Fibroblast of skin of back (primary cell): ENCODE data around the gene SLC7A5.
A peak's percentile ranks its signal among the peaks of the same experiment; 100 is the strongest.
"Not testable (repeated sequence)": the region's sequence is repeated elsewhere in the genome, so short reads cannot be mapped to it uniquely, and the experiment has no call there.

Experiments used
- DNase-seq: peaks from one replicate; pipeline ENCODE4 v3.0.0-alpha.2; 2013

Gene SLC7A5

GRCh38 chr16:87821376-87822107, 47.8 kb downstream of the SLC7A5 start:
- no peak for DNase-seq

- no peak for DNase-seq
These were observed 49.3 kb downstream of the SLC7A5 start for GRCh38 chr16:87819983-87820382.

- no peak for DNase-seq
These were observed 50.0 kb downstream of the SLC7A5 start for GRCh38 chr16:87819282-87819681.

DNA sequence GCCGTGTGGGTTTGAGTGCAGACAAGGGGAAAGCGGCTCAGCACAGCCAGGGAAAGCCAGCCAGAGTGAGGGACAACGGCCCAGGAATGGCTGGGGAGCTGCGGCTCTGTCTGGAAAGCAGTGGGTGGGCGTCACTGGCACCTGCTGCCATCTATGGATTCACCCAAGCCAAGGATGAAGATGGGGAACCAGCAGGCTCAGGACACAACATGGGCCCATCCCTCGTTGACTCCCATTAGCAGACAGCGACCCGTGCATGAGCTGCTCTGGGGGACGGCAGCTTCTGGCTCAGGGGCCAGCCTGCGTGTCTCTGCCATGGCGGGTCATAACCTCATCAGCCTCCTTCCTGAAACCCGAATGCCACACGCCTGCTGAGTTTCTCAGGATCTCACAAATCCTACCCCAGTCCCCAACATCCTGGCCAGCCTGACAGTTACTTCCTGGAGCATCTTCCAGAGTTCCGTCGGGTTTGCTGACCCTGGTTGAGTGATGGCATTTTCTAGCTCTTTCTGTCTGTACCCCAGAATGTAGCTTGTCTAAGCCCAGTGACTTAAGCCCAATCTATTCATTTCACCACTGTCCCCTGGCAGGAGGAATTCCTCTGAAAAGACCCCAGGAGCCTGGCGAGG, 50.7 kb downstream of the SLC7A5 start:
- DNase-seq: no peak

- no peak for DNase-seq
These were observed 51.4 kb downstream of the SLC7A5 start for GRCh38 chr16:87817910-87818309.

DNA sequence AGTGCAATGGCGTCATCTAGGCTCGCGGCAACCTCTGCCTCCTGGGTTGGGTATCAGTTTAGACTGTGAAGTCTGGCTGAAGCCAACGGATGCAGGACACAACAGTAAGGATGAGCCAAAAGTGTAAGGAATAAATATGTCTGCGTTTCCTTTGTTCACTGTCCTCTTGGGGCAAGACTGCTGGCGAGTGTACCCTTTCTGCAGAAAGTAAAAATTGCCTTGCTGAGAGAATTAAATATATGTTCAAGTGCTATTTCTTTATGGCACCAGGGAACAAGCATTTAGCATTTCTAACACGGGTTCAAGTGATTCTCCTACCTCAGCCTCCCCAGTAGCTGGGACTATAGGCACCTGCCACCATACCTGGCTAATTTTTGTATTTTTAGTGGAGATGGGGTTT, 51.9 kb downstream of the SLC7A5 start:
- DNase-seq: not testable (repeated sequence)

GRCh38 chr16:87816507-87817100, 52.7 kb downstream of the SLC7A5 start:
- no peak for DNase-seq

DNA sequence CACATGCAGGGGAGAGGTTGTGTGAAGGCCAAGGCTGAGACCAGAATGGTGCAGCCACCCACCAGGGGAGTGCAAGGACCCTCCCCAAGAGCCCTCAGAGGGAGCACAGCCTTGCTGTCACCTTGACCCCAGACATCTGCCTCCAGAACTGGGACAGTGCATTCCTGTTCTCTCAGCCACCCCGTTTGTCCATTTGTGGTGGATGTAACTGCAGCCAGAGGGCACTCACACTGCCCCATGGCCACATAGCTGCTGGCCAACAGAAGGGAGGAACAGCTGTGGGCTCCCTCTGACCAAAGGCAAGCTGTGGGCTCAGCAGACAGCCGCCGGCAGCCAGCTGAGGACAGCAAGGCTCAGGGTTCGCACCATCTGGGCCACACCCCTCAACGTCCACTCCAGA, 53.7 kb downstream of the SLC7A5 start:
- DNase-seq: no peak

- DNase-seq: no peak
These were observed 57.1 kb downstream of the SLC7A5 start for GRCh38 chr16:87812200-87812656.

GRCh38 chr16:87811454-87811853, 57.9 kb downstream of the SLC7A5 start:
- not testable (repeated sequence) for DNase-seq

GRCh38 chr16:87809150-87809902, 60.0 kb downstream of the SLC7A5 start:
- no peak for DNase-seq

- no peak for DNase-seq
These were observed 61.2 kb downstream of the SLC7A5 start for GRCh38 chr16:87808108-87808507.

DNA sequence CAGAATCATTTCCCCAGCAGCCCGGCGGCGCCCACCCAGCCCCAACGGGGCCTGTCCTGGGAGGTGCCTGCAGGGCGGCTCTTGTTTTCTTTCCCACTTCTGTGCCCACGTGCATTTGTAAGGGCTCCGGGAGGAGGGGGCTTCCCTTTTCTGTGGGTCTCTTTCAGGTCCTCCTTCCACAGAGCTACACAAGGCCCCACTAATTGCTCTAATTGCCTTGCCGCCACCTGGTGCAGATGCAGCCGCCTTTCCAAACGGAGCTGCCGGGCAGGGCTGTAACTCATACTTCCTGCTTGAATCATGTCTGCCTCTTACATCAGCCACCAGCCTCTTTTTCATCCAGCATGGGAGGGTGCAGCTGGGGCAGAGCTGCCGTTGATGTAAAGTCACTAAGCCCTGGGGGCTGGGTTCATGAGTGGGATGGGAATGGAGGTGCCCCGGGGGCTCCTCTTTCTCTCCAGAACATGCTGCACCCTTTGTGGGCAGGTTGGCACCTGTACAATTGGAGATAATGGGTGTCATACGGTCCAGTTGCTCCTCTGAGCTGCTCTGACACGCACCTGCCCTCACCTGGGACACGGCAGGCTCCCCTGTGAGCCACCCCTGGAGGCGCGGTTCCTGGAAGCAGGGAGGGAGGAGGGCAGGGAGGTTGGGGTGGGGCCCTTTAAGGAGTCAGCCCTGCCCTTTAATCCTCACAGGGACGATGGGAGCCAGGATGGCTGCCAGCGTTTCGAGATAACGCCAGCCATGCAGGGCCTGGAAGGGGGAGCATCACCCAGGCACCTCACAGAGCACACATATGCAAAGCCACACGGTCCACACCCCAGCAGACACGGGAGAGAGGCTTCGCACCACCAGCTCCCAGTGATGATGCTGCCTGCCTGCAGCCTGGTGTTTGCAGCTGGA, 62.4 kb downstream of the SLC7A5 start:
- peak; percentile 95 for DNase-seq

- peak; percentile 58 for DNase-seq
These were observed 63.1 kb downstream of the SLC7A5 start for GRCh38 chr16:87806261-87806640.

- no peak for DNase-seq
These were observed 65.9 kb downstream of the SLC7A5 start for GRCh38 chr16:87803385-87803784.

DNA sequence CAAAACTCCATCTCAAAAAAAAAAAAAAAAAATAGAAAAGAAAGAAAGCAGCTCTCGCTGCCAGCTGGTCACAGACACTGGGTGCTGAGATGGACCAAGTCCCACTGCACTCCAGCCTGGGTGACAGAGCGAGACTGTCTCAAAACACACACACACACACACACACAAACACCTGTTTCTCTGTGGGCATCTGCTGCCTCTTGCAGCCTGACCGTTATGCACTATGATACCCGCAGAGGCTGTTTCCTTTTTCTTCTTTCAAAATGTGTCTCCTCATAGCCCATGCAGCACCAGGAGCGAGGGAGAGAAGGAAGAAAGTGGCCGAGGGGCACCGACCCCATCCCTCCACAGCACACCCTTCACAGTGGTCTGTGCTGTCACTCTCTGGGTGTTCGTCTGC, 66.6 kb downstream of the SLC7A5 start:
- no peak for DNase-seq

GRCh38 chr16:87801679-87802259, 67.5 kb downstream of the SLC7A5 start:
- DNase-seq: no peak

DNA sequence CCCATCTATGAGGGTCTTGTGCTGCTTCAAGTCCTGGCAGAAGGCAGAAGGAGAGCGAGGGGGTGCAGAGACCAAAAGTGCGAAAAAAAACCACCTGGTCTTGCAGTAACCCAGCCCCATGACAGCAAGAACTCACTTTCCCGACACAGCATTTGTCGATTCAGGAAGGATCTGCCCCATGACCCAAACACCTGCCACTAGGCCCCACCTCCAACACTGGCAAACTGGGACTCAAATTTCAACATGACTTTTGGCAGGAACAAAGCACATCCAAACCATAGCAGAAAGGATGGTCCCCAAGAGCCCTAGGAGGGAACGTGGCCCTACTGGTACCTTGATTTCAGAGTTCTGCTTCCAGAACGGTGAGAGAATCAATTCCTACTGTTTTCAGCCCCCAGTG, 68.8 kb downstream of the SLC7A5 start:
- DNase-seq: no peak

- no peak for DNase-seq
These were observed 74.0 kb downstream of the SLC7A5 start for GRCh38 chr16:87795336-87795735.

DNA sequence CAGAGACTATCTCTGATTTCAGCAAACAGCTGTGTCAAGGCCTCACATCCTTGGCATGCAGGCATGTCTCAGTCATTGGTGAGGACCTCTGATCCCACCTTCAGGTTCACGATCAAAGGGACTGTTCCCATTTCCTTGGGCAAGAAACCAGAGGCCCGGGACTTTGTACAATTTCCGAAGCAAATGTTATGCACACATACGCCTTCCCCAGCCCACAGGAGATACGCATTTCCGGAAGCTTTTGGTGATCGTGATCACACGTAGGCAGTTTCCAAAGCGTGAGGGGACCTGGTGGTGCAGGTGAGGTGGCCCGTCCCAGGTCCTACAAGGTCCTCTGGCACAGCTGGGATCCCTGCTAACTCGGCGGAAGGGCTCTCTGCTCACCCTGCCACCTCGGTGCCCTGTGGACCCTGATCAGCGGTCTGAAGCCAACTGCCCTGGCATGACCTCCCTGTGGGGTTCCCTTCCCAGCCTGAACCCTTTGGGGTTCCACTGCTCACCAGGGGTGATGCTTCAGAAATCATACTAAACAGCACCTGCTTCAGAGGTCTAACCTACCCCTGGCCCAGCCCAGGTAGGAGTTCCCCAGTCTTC, 74.7 kb downstream of the SLC7A5 start:
- DNase-seq: no peak

GRCh38 chr16:87792205-87792565, 77.1 kb downstream of the SLC7A5 start:
- no peak for DNase-seq
